Cardiac fibroblast (primary cell): ENCODE data around the gene RPL3.

ENCODE experiments used
- DNase-seq, 2 donors: peaks; one replicate each; pipeline versions ENCODE4 v3.0.0 to v3.0.0-alpha.2; 2010; ENCODE audit warnings: low read depth in 2 of 2
- H3K4me3 ChIP-seq, 2 donors: replicated peaks in 1 of 2; 1 replicate in 1 of 2; 2 replicates in 1 of 2; pipeline ENCODE4 v1.5.1; 2011; ENCODE audit warnings: low read depth in 2 of 2, low read length in 2 of 2, mild to moderate bottlenecking in 2 of 2, moderate library complexity in 1 of 2
- CTCF ChIP-seq: IDR thresholded peaks from one replicate; pipeline ENCODE4 v1.5.1; 2011; ENCODE audit warnings: low read depth, mild to moderate bottlenecking, low read length, inconsistent platforms

The RPL3 gene

GRCh38 chr22:39316440-39317083, 2.9 kb downstream of the RPL3 start:
- TF ChIP-seq CTCF, result peak; percentile 92
- H3K4me3 ChIP-seq, result peak overlapping the region; percentile 71 to 76
- DNase-seq, result peak; percentile 95

- peak overlapping the region; percentile 0 to 71 for H3K4me3 ChIP-seq
- TF ChIP-seq CTCF, result no peak
- peak in 1 of 2 donors; percentile 29 for DNase-seq
Measured at GRCh38 chr22:39315389-39315788, 4.0 kb downstream of the RPL3 start.

- no peak for DNase-seq
- H3K4me3 ChIP-seq, result no peak overlapping the region
- no peak for TF ChIP-seq CTCF
Measured at GRCh38 chr22:39314251-39314971, 5.0 kb downstream of the RPL3 start.

GRCh38 chr22:39313258-39314001, 6.0 kb downstream of the RPL3 start:
- no peak for TF ChIP-seq CTCF
- no peak overlapping the region for H3K4me3 ChIP-seq
- DNase-seq, result no peak

GRCh38 chr22:39312410-39312809, 7.0 kb downstream of the RPL3 start:
- no peak for TF ChIP-seq CTCF
- H3K4me3 ChIP-seq, result no peak overlapping the region
- no peak for DNase-seq

GRCh38 chr22:39311592-39312400, 7.6 kb downstream of the RPL3 start:
- peak; percentile 19 to 20 for DNase-seq
- H3K4me3 ChIP-seq, result no peak overlapping the region
- TF ChIP-seq CTCF, result no peak
